DND-41 (cell line): ENCODE results near the gene AMPH.

Experiments
- ATAC-seq: fragments of 200-7000 bp; cut with Tn5 transposase; 3 replicates; pipeline ENCODE4 v1.9.1; 2021; ENCODE audit warnings: low read depth; ENCODE audit not compliant: insufficient read depth
- DNase-seq: peaks from one replicate; pipeline ENCODE4 v3.0.0-alpha.2; 2020
- H2AFZ ChIP-seq: 2 replicates; pipeline ENCODE4 v1.6.0; 2012; ENCODE audit warnings: low read depth, low read length
- H3K27ac ChIP-seq: 2 replicates; pipeline ENCODE4 v1.5.1; 2012; ENCODE audit warnings: low read length, inconsistent platforms
- H3K27me3 ChIP-seq: fragments of 200-600 bp; sonication (generic); 2 replicates; pipeline ENCODE4 v1.6.0; 2012; ENCODE audit warnings: low read length, mild to moderate bottlenecking, inconsistent platforms; ENCODE audit not compliant: insufficient read depth, poor library complexity
- H3K36me3 ChIP-seq: 2 replicates; pipeline ENCODE4 v1.5.1; 2012; ENCODE audit warnings: low read length, inconsistent platforms; ENCODE audit not compliant: insufficient read depth
- H3K4me1 ChIP-seq: 2 replicates; pipeline ENCODE4 v1.5.1; 2012; ENCODE audit warnings: mild to moderate bottlenecking, low read length; ENCODE audit not compliant: insufficient read depth
- H3K4me2 ChIP-seq: 2 replicates; pipeline ENCODE4 v1.6.0; 2012; ENCODE audit warnings: mild to moderate bottlenecking, moderate library complexity, low read length, inconsistent platforms; ENCODE audit not compliant: insufficient read depth
- H3K4me3 ChIP-seq, 2 experiments: fragments of 200-600 bp in 1 of 2; shearing (Covaris generic) in 1 of 2; 2 replicates each; pipeline ENCODE4 v1.5.1; 2012 to 2016; ENCODE audit warnings: inconsistent platforms in 2 of 2, low read length in 2 of 2, mild to moderate bottlenecking in 2 of 2, low read depth in 1 of 2, moderate library complexity in 1 of 2
- H3K79me2 ChIP-seq: 2 replicates; pipeline ENCODE4 v1.6.0; 2012; ENCODE audit warnings: low read length, inconsistent platforms; ENCODE audit not compliant: insufficient read depth
- H3K9ac ChIP-seq: 2 replicates; pipeline ENCODE4 v1.6.0; 2012; ENCODE audit warnings: low read depth, mild to moderate bottlenecking, inconsistent platforms, low read length, moderate library complexity
- H3K9me3 ChIP-seq: 2 replicates; pipeline ENCODE4 v1.5.1; 2012; ENCODE audit warnings: low read length, moderate library complexity, mild to moderate bottlenecking, inconsistent platforms; ENCODE audit not compliant: insufficient read depth, severe bottlenecking
- H4K20me1 ChIP-seq: 2 replicates; pipeline ENCODE4 v1.6.0; 2012; ENCODE audit warnings: low read length; ENCODE audit not compliant: insufficient read depth
- CTCF ChIP-seq: IDR thresholded peaks from 2 replicates; pipeline ENCODE4 v1.5.1; 2012; ENCODE audit warnings: borderline replicate concordance, low read length, moderate library complexity, mild to moderate bottlenecking; ENCODE audit not compliant: poor library complexity, severe bottlenecking; ENCODE audit errors: extremely low read depth
- EZH2 ChIP-seq: IDR thresholded peaks from 3 replicates; pipeline ENCODE4 v1.6.1; 2012; ENCODE audit warnings: borderline replicate concordance, low read depth, mild to moderate bottlenecking, moderate library complexity, low read length, inconsistent platforms; ENCODE audit not compliant: severe bottlenecking

AMPH gene

GRCh38 chr7:38677981-38678697 lies 47.0 kb upstream of the AMPH start:
- Histone ChIP-seq H2AFZ (no peak overlapping the region), H4K20me1 (no peaks in the 10 kb centered on the region), H3K4me2 (no peak overlapping the region), H3K9me3 (no peaks in the 10 kb centered on the region), H3K36me3 (no peaks in the 10 kb centered on the region), H3K79me2 (no peaks in the 10 kb centered on the region), H3K4me3 (no peak overlapping the region), H3K9ac (no peak overlapping the region), H3K4me1 (no peaks in the 10 kb centered on the region), H3K27ac (no peak overlapping the region), H3K27me3 (peaks cover 15% of the 10 kb centered on the region)
- DNase-seq (no peak), ATAC-seq (no peak)
- TF ChIP-seq CTCF, result no peak
- TF ChIP-seq EZH2, result no peak

GRCh38 chr7:38675494-38676106 lies 44.4 kb upstream of the AMPH start:
- TF ChIP-seq CTCF, result no peak
- TF ChIP-seq EZH2, result no peak
- Histone ChIP-seq H3K9ac (no peak overlapping the region), H3K4me1 (no peaks in the 10 kb centered on the region), H3K4me2 (no peak overlapping the region), H3K27me3 (peaks cover 11% of the 10 kb centered on the region), H4K20me1 (no peaks in the 10 kb centered on the region), H3K9me3 (no peaks in the 10 kb centered on the region), H3K79me2 (no peaks in the 10 kb centered on the region), H3K4me3 (no peak overlapping the region), H3K27ac (no peak overlapping the region), H2AFZ (no peak overlapping the region), H3K36me3 (no peaks in the 10 kb centered on the region)
- ATAC-seq, result no peak
- no peak for DNase-seq

GRCh38 chr7:38674513-38674912 lies 43.3 kb upstream of the AMPH start:
- Histone ChIP-seq H3K27me3 (peaks cover 11% of the 10 kb centered on the region), H3K79me2 (no peaks in the 10 kb centered on the region), H3K36me3 (no peaks in the 10 kb centered on the region), H2AFZ (no peak overlapping the region), H3K4me3 (no peak overlapping the region), H3K4me2 (no peak overlapping the region), H4K20me1 (no peaks in the 10 kb centered on the region), H3K4me1 (no peaks in the 10 kb centered on the region), H3K27ac (no peak overlapping the region), H3K9me3 (no peaks in the 10 kb centered on the region), H3K9ac (no peak overlapping the region)
- TF ChIP-seq CTCF (no peak), EZH2 (no peak)
- no peak for ATAC-seq
- DNase-seq, result no peak
